ENCODE measurements around the gene JMY.

JMY gene

DNA sequence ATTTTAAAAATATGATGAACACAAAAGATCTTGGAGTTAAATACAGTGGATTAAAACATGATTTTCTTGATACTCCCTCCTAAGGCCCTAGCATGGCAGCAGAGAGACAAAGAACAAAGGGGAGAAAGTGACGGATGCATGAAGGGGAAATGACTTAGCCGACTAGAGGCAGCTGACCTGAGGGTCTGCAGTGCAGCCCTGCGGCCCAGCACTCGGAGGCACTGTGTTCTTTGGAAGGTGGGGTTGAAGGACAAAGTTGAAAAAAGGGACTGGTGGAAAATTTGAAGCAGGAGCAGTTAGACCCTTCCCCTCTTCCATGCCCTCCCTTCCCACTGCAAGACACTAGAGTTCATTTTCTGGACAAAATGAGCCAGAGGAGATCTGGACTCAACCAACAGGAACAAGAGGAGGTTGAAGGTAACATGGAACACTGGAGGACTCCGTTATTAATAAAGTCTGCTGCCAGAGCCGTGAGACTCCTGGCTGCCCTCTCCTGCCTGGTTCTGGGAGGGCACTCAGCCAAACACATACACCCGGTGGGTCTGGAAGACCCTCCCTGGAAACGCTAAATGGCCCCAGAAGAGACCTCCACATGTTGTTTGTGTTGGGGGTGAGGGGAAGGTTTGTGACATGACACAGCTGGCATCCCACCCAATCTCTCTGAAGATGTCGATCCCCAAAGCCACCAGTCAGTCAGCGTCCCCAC lies 98.1 kb downstream of the JMY start:
- H3K9me3 ChIP-seq (ENCODE audit: control insufficient read depth in 2 of 2, low read length in 2 of 2): no peaks in the 10 kb centered on the region
- H3K27me3 ChIP-seq (ENCODE audit: control insufficient read depth in 1 of 2, insufficient read depth in 2 of 2, low read length in 2 of 2): no peaks in the 10 kb centered on the region
- H3K4me3 ChIP-seq (ENCODE audit: low read length in 2 of 2): no peak overlapping the region
- H3K36me3 ChIP-seq (ENCODE audit: control insufficient read depth in 2 of 2, insufficient read depth in 2 of 2, low read length in 2 of 2): no peaks in the 10 kb centered on the region
- no peak overlapping the region for H3K9ac ChIP-seq (ENCODE audit: low read length in 2 of 2)
- no peaks in the 10 kb centered on the region for H3K4me1 ChIP-seq (ENCODE audit: control insufficient read depth, insufficient read depth, low read length)
- no peak overlapping the region for H3K27ac ChIP-seq (ENCODE audit: low read length)

DNA sequence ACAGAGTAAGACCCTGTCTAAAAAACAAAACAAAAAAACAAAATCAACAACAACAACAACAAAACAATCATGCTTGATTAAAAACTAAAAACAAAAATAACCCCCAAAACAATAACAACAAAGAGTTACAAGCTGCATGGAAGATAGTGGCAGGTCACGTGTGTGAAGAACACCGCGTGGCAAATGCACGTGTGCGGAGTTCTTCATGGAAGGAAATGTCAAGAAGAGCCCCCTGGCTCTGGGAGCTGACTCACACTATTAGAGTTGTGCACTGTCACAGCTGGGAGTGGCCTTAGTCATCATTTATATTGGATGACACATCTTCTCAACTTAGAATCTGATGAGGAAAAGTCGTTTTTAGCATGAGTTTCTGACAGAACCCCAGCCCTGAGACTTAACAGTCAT lies 110.5 kb downstream of the JMY start:
- Histone ChIP-seq H3K9me3 (ENCODE audit: control insufficient read depth in 2 of 2, low read length in 2 of 2) (no peaks in the 10 kb centered on the region), H3K4me1 (ENCODE audit: control insufficient read depth, insufficient read depth, low read length) (no peaks in the 10 kb centered on the region), H3K36me3 (ENCODE audit: control insufficient read depth in 2 of 2, insufficient read depth in 2 of 2, low read length in 2 of 2) (no peaks in the 10 kb centered on the region), H3K9ac (ENCODE audit: low read length in 2 of 2) (no peak overlapping the region), H3K4me3 (ENCODE audit: low read length in 2 of 2) (no peak overlapping the region), H3K27ac (ENCODE audit: low read length) (no peak overlapping the region), H3K27me3 (ENCODE audit: control insufficient read depth in 1 of 2, insufficient read depth in 2 of 2, low read length in 2 of 2) (no peaks in the 10 kb centered on the region)

DNA sequence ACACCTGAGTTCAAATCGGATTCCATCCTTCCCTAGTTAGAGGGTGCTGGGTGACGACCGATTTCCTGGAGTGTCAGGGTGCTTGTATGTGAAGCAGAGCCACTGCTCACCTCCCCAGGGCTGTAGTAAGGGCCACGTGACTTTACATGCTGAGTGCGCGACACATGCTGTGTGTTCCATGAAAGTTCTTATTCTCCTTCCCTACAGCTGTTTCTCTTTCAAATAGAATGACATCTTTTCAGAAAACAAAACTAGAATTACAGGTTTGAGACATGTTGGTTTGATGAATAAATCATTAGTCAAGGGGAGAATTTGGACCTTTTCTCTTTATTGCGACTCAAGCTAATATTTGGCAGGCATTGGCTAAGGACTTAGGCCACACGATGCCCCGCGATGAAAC lies 113.1 kb downstream of the JMY start:
- Histone ChIP-seq H3K4me3 (ENCODE audit: low read length in 2 of 2) (no peak overlapping the region), H3K4me1 (ENCODE audit: control insufficient read depth, insufficient read depth, low read length) (no peaks in the 10 kb centered on the region), H3K27ac (ENCODE audit: low read length) (no peak overlapping the region), H3K27me3 (ENCODE audit: control insufficient read depth in 1 of 2, insufficient read depth in 2 of 2, low read length in 2 of 2) (no peaks in the 10 kb centered on the region), H3K9me3 (ENCODE audit: control insufficient read depth in 2 of 2, low read length in 2 of 2) (no peaks in the 10 kb centered on the region), H3K36me3 (ENCODE audit: control insufficient read depth in 2 of 2, insufficient read depth in 2 of 2, low read length in 2 of 2) (no peaks in the 10 kb centered on the region), H3K9ac (ENCODE audit: low read length in 2 of 2) (no peak overlapping the region)

DNA sequence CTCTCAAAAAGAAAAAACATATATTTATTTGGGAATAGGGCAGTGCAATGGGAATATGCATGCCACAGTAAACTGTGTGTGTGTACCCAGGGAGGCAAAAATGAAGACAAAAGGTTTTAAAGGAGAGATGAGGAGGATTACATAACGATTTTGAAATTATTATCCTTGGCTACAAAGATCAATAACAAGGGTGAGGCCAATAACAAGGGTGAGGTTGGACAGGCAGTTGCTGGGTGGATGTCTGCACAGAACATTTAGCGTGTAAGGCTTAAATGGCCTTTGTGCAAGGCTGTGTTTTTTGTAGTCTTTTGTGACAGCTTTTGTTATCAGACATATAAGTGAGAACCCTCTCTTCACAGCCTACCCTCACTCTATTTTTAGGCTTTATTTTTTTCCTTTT lies 114.0 kb downstream of the JMY start:
- no peak overlapping the region for H3K27ac ChIP-seq (ENCODE audit: low read length)
- no peaks in the 10 kb centered on the region for H3K36me3 ChIP-seq (ENCODE audit: control insufficient read depth in 2 of 2, insufficient read depth in 2 of 2, low read length in 2 of 2)
- H3K4me1 ChIP-seq (ENCODE audit: control insufficient read depth, insufficient read depth, low read length): no peaks in the 10 kb centered on the region
- H3K9ac ChIP-seq (ENCODE audit: low read length in 2 of 2): no peak overlapping the region
- no peaks in the 10 kb centered on the region for H3K27me3 ChIP-seq (ENCODE audit: control insufficient read depth in 1 of 2, insufficient read depth in 2 of 2, low read length in 2 of 2)
- no peaks in the 10 kb centered on the region for H3K9me3 ChIP-seq (ENCODE audit: control insufficient read depth in 2 of 2, low read length in 2 of 2)
- no peak overlapping the region for H3K4me3 ChIP-seq (ENCODE audit: low read length in 2 of 2)

DNA sequence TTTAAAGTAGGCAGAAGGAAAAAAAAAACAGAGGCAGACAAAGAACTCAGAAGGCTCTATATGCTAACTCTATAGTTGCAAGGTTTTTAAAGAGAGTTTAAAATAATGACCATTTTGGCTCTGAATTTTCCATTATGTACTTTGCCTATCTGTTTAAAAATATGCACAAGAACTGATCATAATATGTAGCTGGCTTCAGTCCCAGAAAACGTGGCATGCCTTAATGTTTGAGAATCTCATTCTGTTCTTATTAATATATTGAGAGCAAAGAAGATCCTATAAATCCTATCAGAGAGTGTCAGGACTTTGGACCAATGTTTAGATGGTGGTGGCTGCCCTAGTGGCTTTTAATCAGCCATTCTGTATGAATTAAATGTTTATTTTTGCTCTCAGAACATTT lies 121.5 kb downstream of the JMY start:
- H3K27me3 ChIP-seq (ENCODE audit: control insufficient read depth in 1 of 2, insufficient read depth in 2 of 2, low read length in 2 of 2): no peaks in the 10 kb centered on the region
- no peaks in the 10 kb centered on the region for H3K36me3 ChIP-seq (ENCODE audit: control insufficient read depth in 2 of 2, insufficient read depth in 2 of 2, low read length in 2 of 2)

More for the DNA sequence above, 121.5 kb downstream of the JMY start:
- H3K9me3 ChIP-seq (ENCODE audit: control insufficient read depth in 2 of 2, low read length in 2 of 2): no peaks in the 10 kb centered on the region
- H3K4me1 ChIP-seq (ENCODE audit: control insufficient read depth, insufficient read depth, low read length): no peaks in the 10 kb centered on the region
- no peak overlapping the region for H3K4me3 ChIP-seq (ENCODE audit: low read length in 2 of 2)
- no peak overlapping the region for H3K27ac ChIP-seq (ENCODE audit: low read length)
- no peak overlapping the region for H3K9ac ChIP-seq (ENCODE audit: low read length in 2 of 2)

Data from stomach smooth muscle (tissue), 2 donors.